Muscle layer of colon (tissue), 2 donors: ENCODE measurements around the gene IRX2.

Experiments used
- H3K27ac ChIP-seq: one replicate; pipeline ENCODE4 v1.7.0; 2013; ENCODE audit warnings: low read depth, mild to moderate bottlenecking, low read length, moderate library complexity
- H3K27me3 ChIP-seq, 2 donors: one replicate each; pipeline ENCODE4 v1.7.0; 2013; ENCODE audit warnings: low read length in 2 of 2, mild to moderate bottlenecking in 2 of 2; ENCODE audit not compliant: insufficient read depth in 2 of 2, control insufficient read depth in 1 of 2
- H3K36me3 ChIP-seq: one replicate; pipeline ENCODE4 v1.7.0; 2013; ENCODE audit warnings: mild to moderate bottlenecking, low read length; ENCODE audit not compliant: insufficient read depth
- H3K4me1 ChIP-seq: one replicate; pipeline ENCODE4 v1.7.0; 2013; ENCODE audit warnings: mild to moderate bottlenecking, low read length; ENCODE audit not compliant: insufficient read depth
- H3K4me3 ChIP-seq, 2 donors: one replicate each; pipeline ENCODE4 v1.7.0; 2013; ENCODE audit warnings: low read length in 2 of 2, low read depth in 1 of 2, mild to moderate bottlenecking in 1 of 2, moderate library complexity in 1 of 2
- H3K9ac ChIP-seq: one replicate; pipeline ENCODE4 v1.7.0; 2013; ENCODE audit warnings: low read length
- H3K9me3 ChIP-seq: one replicate; pipeline ENCODE4 v1.7.0; 2013; ENCODE audit warnings: mild to moderate bottlenecking, low read length
- donor health status: abdominal sarcoma.
- donor health status: Adenocarcinoma of cecum.

IRX2 gene

GRCh38 chr5:2738156-2738699, 13.2 kb downstream of the IRX2 start:
- H3K9ac ChIP-seq: no peak overlapping the region
- H3K9me3 ChIP-seq: no peaks in the 10 kb centered on the region
- H3K27ac ChIP-seq: no peak overlapping the region
- H3K36me3 ChIP-seq: no peaks in the 10 kb centered on the region
- H3K4me3 ChIP-seq: no peak overlapping the region
- peaks cover 30 to 49% of the 10 kb centered on the region in 2 donors for H3K27me3 ChIP-seq
- no peaks in the 10 kb centered on the region for H3K4me1 ChIP-seq

DNA sequence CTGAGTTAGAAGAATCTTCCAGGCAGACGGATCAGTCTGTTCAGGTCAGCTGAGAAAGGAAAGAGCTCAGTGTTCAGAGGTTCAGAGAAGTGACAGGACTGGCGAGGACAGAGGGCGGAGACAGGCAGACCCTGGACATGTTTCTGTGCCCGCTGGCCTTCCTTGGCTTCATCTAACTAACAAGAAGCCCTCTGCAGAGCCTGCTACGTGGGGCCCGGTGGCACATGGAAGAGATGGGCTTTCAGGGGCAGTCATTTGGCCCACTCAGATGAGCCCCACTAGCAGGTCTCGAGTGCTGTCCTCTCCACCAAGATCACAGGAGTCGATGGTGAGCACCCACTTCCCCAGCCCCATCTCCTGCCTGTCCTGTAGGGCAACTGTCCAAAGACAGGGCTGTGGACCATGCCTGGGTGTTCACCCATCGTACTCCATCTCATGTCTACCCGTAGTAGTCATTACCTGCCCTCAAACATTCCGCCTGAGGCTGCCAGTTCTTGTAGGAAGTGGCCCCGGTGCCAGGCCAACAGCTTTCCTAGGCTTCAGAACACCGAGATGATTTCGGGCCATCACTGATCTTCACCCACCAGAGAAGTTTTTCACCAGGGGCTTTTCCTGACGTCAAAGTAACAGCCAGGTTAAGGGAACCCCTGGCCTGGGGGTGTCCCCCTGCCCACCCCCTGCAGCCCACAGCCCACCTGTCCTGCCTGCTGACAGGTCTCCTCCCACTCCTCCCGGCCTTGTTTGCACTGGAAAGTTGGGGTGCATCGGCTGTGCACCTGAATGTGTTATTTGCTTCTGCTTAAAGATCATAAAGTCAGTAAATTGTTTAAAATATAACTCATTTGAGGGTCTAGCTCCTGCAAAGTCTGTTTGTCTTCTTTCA, 14.0 kb downstream of the IRX2 start:
- no peaks in the 10 kb centered on the region for H3K4me1 ChIP-seq
- H3K36me3 ChIP-seq: no peaks in the 10 kb centered on the region
- peaks cover 24 to 42% of the 10 kb centered on the region in 2 donors for H3K27me3 ChIP-seq
- H3K9ac ChIP-seq: no peak overlapping the region
- H3K9me3 ChIP-seq: no peaks in the 10 kb centered on the region
- no peak overlapping the region for H3K4me3 ChIP-seq
- no peak overlapping the region for H3K27ac ChIP-seq

GRCh38 chr5:2736872-2737271, 14.6 kb downstream of the IRX2 start:
- H3K27me3 ChIP-seq: peaks cover 20 to 38% of the 10 kb centered on the region in 2 donors
- no peaks in the 10 kb centered on the region for H3K4me1 ChIP-seq
- no peak overlapping the region for H3K4me3 ChIP-seq
- no peak overlapping the region for H3K27ac ChIP-seq
- H3K9ac ChIP-seq: no peak overlapping the region
- H3K36me3 ChIP-seq: no peaks in the 10 kb centered on the region
- no peaks in the 10 kb centered on the region for H3K9me3 ChIP-seq

DNA sequence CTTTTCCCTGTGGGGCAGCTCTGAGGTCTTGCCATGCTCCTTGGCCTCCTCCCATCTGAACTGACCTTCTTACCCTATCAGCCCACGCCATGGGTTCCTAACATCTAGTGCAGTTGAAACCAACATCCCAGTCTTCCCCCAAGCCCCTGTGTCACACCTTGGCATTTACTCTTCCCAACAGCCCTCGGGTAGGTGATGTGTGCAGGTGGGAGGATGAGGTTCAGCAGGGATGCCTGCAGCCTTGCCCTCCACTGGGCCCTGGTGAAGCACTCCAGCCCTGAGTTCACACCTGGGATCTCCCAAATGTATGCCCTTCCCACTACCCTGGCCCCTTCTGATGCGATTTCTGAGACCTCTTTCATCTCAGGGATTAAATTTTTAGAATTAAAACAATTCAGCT, 15.5 kb downstream of the IRX2 start:
- Histone ChIP-seq H3K9me3 (no peaks in the 10 kb centered on the region), H3K4me3 (no peak overlapping the region), H3K27me3 (peaks cover 11 to 29% of the 10 kb centered on the region in 2 donors), H3K36me3 (no peaks in the 10 kb centered on the region), H3K4me1 (no peaks in the 10 kb centered on the region), H3K9ac (no peak overlapping the region), H3K27ac (no peak overlapping the region)

- H3K4me1 ChIP-seq: no peaks in the 10 kb centered on the region
- no peaks in the 10 kb centered on the region for H3K9me3 ChIP-seq
- H3K27ac ChIP-seq: no peak overlapping the region
- H3K4me3 ChIP-seq: no peak overlapping the region
- no peak overlapping the region for H3K9ac ChIP-seq
- peaks cover 0 to 5% of the 10 kb centered on the region in 2 donors for H3K27me3 ChIP-seq
- H3K36me3 ChIP-seq: no peaks in the 10 kb centered on the region
Measured at GRCh38 chr5:2732850-2733249, 18.6 kb downstream of the IRX2 start.

- Histone ChIP-seq H3K4me1 (no peaks in the 10 kb centered on the region), H3K4me3 (no peak overlapping the region), H3K9me3 (no peaks in the 10 kb centered on the region), H3K36me3 (no peaks in the 10 kb centered on the region), H3K27me3 (peaks cover 0 to 5% of the 10 kb centered on the region in 2 donors), H3K9ac (no peak overlapping the region), H3K27ac (no peak overlapping the region)
Measured at GRCh38 chr5:2732004-2732403, 19.5 kb downstream of the IRX2 start.

DNA sequence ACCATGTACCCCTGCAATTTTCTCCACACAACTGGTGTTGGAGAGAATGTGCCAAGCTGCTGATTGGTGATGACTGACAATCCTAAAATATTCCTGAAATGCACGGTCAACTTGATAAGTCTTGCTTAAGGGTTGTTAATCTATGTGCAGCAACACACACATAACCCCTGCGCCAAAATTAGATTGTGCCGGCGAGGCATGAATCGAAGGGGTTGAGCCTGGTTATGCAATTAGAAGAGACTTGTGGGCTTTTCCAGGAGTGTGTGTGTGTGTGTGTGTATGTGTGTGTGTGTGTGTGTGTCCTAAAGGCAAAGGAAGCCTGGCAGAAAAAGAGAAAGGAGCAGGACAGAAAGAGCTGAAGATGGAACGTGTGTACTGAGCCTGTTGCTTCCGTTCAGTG, 22.3 kb downstream of the IRX2 start:
- H3K36me3 ChIP-seq: no peaks in the 10 kb centered on the region
- peaks cover 0 to 5% of the 10 kb centered on the region in 2 donors for H3K27me3 ChIP-seq

GRCh38 chr5:2727550-2727949, 23.9 kb downstream of the IRX2 start:
- Histone ChIP-seq H3K9me3 (no peaks in the 10 kb centered on the region), H3K4me1 (no peaks in the 10 kb centered on the region), H3K27me3 (peaks cover 0 to 5% of the 10 kb centered on the region in 2 donors), H3K4me3 (no peak overlapping the region), H3K36me3 (no peaks in the 10 kb centered on the region), H3K27ac (no peak overlapping the region), H3K9ac (no peak overlapping the region)

More for the DNA sequence above, 22.3 kb downstream of the IRX2 start:
- Histone ChIP-seq H3K27ac (no peak overlapping the region), H3K4me3 (no peak overlapping the region), H3K9me3 (no peaks in the 10 kb centered on the region), H3K4me1 (no peaks in the 10 kb centered on the region), H3K9ac (no peak overlapping the region)

- Histone ChIP-seq H3K36me3 (no peaks in the 10 kb centered on the region), H3K9me3 (no peaks in the 10 kb centered on the region), H3K4me1 (no peaks in the 10 kb centered on the region), H3K4me3 (no peak overlapping the region), H3K27me3 (peaks cover 0 to 5% of the 10 kb centered on the region in 2 donors), H3K27ac (no peak overlapping the region), H3K9ac (no peak overlapping the region)
Measured at GRCh38 chr5:2725980-2726765, 25.3 kb downstream of the IRX2 start.

GRCh38 chr5:2724831-2725230, 26.6 kb downstream of the IRX2 start:
- Histone ChIP-seq H3K4me1 (no peaks in the 10 kb centered on the region), H3K9ac (no peak overlapping the region), H3K4me3 (no peak overlapping the region), H3K27me3 (peaks cover 0 to 5% of the 10 kb centered on the region in 2 donors), H3K36me3 (no peaks in the 10 kb centered on the region), H3K9me3 (no peaks in the 10 kb centered on the region), H3K27ac (no peak overlapping the region)

- Histone ChIP-seq H3K36me3 (no peaks in the 10 kb centered on the region), H3K4me1 (no peaks in the 10 kb centered on the region), H3K9ac (no peak overlapping the region), H3K27me3 (peaks cover 0 to 5% of the 10 kb centered on the region in 2 donors), H3K4me3 (no peak overlapping the region), H3K9me3 (no peaks in the 10 kb centered on the region), H3K27ac (no peak overlapping the region)
Measured at GRCh38 chr5:2724031-2724581, 27.4 kb downstream of the IRX2 start.
